ENCODE measurements around the gene TANGO2. TPM values are rescaled to one million over a fixed set of nuclear protein-coding genes. Genes with fewer than 3 reads are reported as not detected.

The TANGO2 gene
- total RNA-seq, 2 donors from 2014 or later: 10.5 to 19.7 TPM

DNA sequence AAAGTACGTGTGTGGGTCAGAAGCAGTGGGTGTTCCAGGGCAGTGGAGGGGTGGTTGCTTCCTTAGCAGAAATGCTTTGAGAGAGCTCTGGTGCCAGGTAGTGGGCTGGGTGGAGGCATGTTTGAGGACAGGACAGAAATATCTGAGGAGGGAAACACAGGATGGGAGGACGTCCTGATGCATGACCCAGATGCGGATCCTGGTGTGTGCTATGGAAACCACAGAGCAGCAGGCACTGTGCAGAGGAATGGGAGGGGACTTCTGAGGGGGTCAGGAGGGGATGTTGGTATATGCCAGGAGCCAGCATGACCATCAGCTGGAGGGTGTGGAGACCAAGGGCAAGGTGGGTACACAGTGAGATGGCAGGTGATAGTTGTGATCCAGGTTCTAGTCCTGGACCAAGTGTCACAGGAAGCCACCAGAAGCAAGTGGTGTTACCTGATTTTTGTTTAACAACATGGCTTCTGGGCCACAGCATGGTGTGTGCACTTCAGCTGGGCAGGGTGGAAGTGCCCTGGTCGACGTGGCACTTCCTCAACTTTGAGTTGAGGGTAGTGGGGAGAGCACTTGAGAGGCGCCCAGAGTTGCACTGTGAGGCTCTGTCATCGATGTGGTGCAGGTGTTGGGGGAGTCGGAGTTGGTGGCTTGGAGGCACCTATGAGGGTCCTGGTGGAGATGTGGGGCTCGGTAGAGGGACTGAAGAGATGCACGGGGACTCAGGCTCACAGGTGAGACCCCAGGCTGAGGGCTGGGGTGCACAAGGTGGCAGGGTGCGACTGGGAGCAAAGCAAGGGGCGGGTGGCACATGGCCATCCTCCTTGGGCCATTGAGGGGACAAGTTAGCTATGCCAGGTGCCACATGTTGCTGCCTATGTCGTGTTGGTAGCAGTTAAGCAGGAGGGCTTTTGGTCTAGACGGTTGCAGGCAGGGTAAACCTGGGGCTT is 66.7 kb downstream of the TANGO2 start:
- intact Hi-C loops (cut with DNase I): no loop called here
- Histone ChIP-seq H3K4me3 (no peak overlapping the region), H3K9me3 (no peaks in the 10 kb centered on the region), H3K27me3 (no peaks in the 10 kb centered on the region), H3K4me1 (peaks cover 26% of the 10 kb centered on the region), H3K27ac (no peak overlapping the region), H3K36me3 (replicated peaks in 1 of 2; ENCODE audit: insufficient read depth in 1 of 2, low read depth in 2 of 2) (peaks cover 9 to 49% of the 10 kb centered on the region in 2 donors)
- DNase-seq (no peak), ATAC-seq (no peak)
- WGBS, 2 donors: 88 to 90% methylated on average over 11 to 14 of the region's 14 CpGs
- TF ChIP-seq, protein P1, sequence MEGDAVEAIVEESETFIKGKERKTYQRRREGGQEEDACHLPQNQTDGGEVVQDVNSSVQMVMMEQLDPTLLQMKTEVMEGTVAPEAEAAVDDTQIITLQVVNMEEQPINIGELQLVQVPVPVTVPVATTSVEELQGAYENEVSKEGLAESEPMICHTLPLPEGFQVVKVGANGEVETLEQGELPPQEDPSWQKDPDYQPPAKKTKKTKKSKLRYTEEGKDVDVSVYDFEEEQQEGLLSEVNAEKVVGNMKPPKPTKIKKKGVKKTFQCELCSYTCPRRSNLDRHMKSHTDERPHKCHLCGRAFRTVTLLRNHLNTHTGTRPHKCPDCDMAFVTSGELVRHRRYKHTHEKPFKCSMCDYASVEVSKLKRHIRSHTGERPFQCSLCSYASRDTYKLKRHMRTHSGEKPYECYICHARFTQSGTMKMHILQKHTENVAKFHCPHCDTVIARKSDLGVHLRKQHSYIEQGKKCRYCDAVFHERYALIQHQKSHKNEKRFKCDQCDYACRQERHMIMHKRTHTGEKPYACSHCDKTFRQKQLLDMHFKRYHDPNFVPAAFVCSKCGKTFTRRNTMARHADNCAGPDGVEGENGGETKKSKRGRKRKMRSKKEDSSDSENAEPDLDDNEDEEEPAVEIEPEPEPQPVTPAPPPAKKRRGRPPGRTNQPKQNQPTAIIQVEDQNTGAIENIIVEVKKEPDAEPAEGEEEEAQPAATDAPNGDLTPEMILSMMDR (IDR thresholded peaks at IDR 0.05): no peak
- TF ChIP-seq POLR2A (IDR thresholded peaks at IDR 0.05): no peak

- no peaks in the 10 kb centered on the region for H3K27me3 ChIP-seq
- peaks cover 19% of the 10 kb centered on the region for H3K4me1 ChIP-seq
- TF ChIP-seq POLR2A (IDR thresholded peaks at IDR 0.05): no peak
- TF ChIP-seq, protein P1 (IDR thresholded peaks at IDR 0.05): no peak
- 85 to 87% methylated on average over 6 to 8 of the region's 8 CpGs for WGBS, 2 donors
- H3K27ac ChIP-seq: no peak overlapping the region
- H3K9me3 ChIP-seq: no peaks in the 10 kb centered on the region
- no peak overlapping the region for H3K4me3 ChIP-seq
- intact Hi-C loops (cut with DNase I): no loop called here
- H3K36me3 ChIP-seq (replicated peaks in 1 of 2; ENCODE audit: insufficient read depth in 1 of 2, low read depth in 2 of 2): peaks cover 9 to 49% of the 10 kb centered on the region in 2 donors
- ATAC-seq (no peak), DNase-seq (no peak)
These were observed 67.3 kb downstream of the TANGO2 start for GRCh38 chr22:20088263-20088648.

GRCh38 chr22:20089226-20089976 is 68.5 kb downstream of the TANGO2 start:
- no peak overlapping the region for H3K27ac ChIP-seq
- no peak for DNase-seq
- TF ChIP-seq POLR2A (IDR thresholded peaks at IDR 0.05): no peak
- TF ChIP-seq, protein P1 (IDR thresholded peaks at IDR 0.05): no peak
- no peaks in the 10 kb centered on the region for H3K27me3 ChIP-seq
- H3K36me3 ChIP-seq (replicated peaks in 1 of 2; ENCODE audit: insufficient read depth in 1 of 2, low read depth in 2 of 2): peaks cover 9 to 60% of the 10 kb centered on the region in 2 donors
- intact Hi-C loops (cut with DNase I): no loop called here
- 85 to 93% methylated on average over 17 of the region's 17 CpGs for WGBS, 2 donors
- H3K4me3 ChIP-seq: no peak overlapping the region
- no peak for ATAC-seq
- no peaks in the 10 kb centered on the region for H3K9me3 ChIP-seq
- peaks cover 9% of the 10 kb centered on the region for H3K4me1 ChIP-seq

DNA sequence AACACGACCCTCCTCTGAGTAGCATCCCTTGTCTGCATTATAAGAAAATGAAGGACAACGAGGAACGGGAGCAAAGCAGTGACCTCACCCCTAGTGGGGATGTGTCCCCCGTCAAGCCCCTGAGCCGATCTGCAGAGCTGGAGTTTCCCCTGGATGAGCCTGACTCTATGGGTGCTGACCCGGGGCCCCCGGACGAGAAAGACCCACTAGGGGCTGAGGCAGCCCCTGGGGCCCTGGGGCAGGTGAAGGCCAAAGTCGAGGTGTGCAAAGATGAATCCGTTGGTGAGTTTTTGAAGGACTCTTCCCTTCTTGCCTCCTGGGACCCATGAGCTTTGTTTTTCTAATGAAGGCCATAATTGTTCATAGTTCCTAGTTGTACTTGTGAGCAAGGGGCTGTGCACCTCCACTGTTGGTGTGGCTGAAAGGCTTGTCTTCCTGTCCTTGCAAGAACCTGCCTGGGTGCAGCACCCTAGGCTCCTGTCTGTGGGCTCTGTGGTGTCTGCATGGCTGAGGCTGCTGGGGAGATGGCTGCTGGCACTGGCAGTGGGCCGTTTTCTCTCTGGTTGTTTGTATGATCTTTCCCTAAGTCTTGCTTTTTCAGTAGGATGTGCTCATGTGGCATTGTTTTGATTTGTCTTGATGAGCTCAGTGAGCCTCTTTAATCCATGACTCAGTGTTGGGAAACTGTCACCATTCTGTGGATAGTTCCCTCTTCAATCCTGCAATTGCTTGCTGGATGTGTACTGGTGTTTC is 69.2 kb downstream of the TANGO2 start:
- ATAC-seq (no peak), DNase-seq (no peak)
- peaks cover 1% of the 10 kb centered on the region for H3K4me1 ChIP-seq
- no peaks in the 10 kb centered on the region for H3K9me3 ChIP-seq
- H3K27ac ChIP-seq: no peak overlapping the region
- H3K36me3 ChIP-seq (replicated peaks in 1 of 2; ENCODE audit: insufficient read depth in 1 of 2, low read depth in 2 of 2): peaks cover 9 to 64% of the 10 kb centered on the region in 2 donors
- TF ChIP-seq POLR2A (IDR thresholded peaks at IDR 0.05): no peak
- TF ChIP-seq, protein P1 (IDR thresholded peaks at IDR 0.05): no peak
- intact Hi-C loops (cut with DNase I): no loop called here
- H3K4me3 ChIP-seq: no peak overlapping the region
- WGBS, 2 donors: 91 to 96% methylated on average over 11 of the region's 11 CpGs
- H3K27me3 ChIP-seq: no peaks in the 10 kb centered on the region

Data from body of pancreas (tissue), 4 donors.